ENCODE results near the gene NPIPB8.
"Not testable (repeated sequence)": the region's sequence is repeated elsewhere in the genome, so short reads cannot be mapped to it uniquely, and the experiment has no call there.

Gene NPIPB8

DNA sequence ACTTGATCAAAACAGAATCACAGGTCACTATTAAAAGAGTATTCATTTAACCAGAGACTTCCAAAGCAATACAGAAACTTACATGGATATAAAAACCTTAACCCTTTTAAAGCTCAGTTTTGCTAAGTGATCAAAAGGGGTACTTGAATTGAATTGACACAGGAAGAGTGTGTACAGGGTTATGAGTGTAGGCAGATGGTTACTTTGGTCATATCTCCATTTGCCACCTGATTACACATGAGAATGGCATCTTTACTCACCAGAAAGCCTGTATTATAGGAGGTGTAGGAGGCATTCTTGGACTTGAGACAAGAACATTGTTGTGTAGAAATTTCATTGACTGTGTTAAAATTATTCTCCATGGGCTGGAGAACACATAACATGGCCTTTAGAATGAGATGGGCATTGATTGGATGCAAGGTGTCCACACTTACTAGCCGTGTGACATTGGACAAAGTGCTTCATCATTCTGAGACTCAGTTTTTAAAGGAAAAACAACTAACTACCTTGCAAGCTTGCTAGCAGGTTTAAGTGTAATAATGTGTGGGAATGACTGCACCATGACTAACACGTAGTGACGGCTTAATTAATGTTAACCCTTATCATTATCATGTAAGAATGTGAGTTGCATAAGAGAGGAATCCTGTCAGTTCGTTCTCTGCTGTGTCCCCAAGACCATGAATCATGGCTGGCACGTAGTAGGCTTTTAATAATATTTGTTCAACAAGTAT, 1.6 kb upstream of the NPIPB8 start:
- not testable (repeated sequence) for DNase-seq (ENCODE audit: low spot score)

DNA sequence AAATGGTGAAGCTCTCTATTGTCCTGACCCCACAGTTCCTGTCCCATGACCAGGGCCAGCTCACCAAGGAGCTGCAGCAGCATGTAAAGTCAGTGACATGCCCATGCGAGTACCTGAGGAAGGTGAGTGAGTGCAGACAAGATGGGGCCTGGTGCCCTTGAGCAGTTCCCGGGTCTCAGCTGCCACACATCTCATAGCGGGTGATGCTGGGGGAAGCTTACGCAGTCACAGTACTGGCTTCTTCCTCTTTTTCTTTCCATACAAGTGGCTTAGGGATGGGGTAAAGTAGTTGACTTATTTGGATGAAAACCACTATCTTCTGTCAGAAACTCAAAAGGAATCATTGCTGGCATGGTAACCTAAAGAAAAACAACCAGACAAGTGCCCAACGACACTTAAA, 494 bp downstream of the NPIPB8 start:
- DNase-seq (ENCODE audit: low spot score): not testable (repeated sequence)

- not testable (repeated sequence) for DNase-seq (ENCODE audit: low spot score)
Measured at GRCh38 chr16:28639959-28640358, 2.1 kb downstream of the NPIPB8 start.

DNA sequence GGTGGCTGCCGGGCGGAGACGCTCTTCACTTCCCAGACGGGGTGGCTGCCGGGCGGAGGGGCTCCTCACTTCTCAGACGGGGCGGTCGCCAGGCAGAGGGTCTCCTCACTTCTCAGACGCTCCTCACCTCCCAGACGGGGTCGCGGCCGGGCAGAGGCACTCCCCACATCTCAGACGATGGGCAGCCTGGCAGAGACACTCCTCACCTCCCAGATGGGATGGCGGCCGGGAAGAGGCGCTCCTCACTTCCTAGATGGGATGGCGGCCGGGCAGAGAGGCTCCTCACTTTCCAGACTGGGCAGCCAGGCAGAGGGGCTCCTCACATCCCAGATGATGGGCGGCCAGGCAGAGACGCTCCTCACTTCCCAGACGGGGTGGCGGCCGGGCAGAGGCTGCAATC, 28.4 kb downstream of the NPIPB8 start:
- DNase-seq (ENCODE audit: low spot score): not testable (repeated sequence)

DNA sequence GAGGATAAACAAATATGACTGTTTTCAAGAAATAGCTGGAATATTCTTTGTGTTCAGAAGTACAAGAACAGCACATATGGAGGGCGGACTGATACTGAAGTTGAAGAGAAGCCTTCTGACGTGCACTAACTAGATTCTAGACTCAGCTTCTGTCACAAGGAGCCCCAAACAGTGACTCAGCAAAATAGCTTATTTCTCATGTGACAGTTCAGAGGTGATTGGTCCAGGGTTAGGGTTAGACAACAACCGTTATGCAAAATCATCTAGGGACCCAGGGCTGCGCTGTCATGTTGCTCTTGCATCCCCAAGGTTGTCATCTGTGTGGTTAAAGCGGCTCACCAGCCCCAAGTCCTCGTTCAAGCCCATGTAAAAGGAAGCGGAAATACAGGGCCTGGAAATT, 29.6 kb downstream of the NPIPB8 start:
- DNase-seq (ENCODE audit: low spot score): not testable (repeated sequence)

- not testable (repeated sequence) for DNase-seq (ENCODE audit: low spot score)
Measured at GRCh38 chr16:28668199-28668598, 30.3 kb downstream of the NPIPB8 start.

GRCh38 chr16:28688327-28688952, 50.6 kb downstream of the NPIPB8 start:
- not testable (repeated sequence) for DNase-seq (ENCODE audit: low spot score)

DNA sequence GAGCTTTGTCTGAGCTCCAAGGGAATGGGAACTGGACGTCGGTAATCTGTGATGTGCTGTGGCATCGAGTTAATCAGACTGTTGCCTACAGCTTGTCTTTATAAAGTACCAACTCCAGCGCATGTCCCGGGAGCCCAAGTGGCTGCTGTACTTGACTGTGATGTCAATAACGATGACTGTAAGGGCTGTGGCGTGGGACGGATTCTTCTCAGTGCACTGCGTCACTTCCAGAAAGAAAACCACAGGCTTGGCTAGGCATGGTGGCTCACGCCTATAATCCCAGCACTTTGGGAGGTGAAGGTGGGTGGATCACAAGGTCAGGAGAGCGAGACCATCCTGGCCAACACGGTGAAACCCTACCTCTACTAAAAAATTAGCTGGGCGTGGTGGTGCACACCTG, 51.6 kb downstream of the NPIPB8 start:
- not testable (repeated sequence) for DNase-seq (ENCODE audit: low spot score)

DNA sequence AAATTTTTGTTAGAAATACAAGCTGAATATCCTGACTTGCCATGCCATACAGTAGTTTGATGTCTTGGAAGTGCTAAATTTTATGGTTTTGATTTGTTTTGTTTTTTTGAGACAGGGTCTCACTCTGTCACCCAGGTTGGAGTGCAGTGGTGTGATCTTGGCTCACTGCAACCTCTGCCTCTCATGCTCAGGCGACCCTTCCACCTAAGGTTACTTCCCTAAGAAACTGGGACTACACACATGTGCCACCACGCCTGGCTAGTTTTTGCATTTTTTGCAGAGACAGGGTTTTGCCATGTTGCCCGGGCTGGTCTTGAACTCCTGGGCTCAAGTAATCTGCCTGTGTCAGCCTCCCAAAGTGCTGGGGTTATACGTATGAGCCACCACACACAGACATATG, 53.9 kb downstream of the NPIPB8 start:
- not testable (repeated sequence) for DNase-seq (ENCODE audit: low spot score)

DNA sequence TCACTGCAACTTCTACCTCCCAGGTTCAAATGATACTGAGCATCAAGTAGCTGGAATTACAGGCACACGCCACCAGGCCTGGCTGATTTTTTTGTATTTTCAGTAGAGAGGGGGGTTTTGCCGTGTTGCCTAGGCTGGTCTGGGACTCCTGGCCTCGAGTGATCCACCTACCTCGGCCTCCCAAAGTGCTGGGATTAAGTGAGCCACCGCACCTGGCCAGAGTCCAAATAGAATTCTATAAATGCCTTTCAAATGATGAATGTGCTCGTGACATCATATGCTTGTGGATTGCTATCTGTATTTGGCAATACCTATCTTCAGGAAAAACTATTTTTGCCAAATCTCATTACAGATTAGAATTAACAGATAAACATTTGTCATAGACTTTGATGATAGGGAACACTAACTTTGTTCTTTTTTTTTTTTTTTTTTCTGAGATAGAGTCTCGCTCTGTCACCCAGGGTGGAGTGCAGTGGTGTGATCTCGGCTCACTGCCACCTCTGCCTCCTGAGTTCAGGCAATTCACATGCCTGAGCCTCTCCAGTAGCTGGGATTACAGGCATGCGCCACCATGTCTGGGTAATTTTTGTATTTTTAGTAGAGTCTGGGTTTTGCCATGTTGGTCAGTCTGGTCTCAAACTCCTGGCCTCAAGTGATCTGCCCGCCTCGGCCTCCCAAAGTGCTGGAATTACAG, 55.5 kb downstream of the NPIPB8 start:
- not testable (repeated sequence) for DNase-seq (ENCODE audit: low spot score)

DNA sequence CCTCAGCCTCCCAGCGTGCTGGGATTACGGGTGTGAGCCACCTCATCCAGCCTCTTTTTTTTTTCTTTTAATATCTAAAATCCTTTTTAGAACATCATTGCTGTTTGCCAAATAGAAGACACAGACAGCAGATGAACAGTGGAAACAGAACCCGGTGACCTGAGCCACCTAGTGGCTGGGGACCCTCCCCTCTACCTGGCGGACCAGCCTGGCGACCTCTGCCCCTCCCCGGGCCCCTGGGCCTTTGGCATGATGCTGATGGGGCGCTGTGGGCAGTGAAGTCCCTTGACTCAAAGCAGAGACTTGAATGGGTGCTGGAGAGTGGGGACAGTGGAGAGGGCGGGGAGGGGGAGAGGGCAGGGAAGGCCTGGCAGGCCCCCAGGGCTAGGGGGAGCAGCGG, 61.9 kb downstream of the NPIPB8 start:
- not testable (repeated sequence) for DNase-seq (ENCODE audit: low spot score)

DNA sequence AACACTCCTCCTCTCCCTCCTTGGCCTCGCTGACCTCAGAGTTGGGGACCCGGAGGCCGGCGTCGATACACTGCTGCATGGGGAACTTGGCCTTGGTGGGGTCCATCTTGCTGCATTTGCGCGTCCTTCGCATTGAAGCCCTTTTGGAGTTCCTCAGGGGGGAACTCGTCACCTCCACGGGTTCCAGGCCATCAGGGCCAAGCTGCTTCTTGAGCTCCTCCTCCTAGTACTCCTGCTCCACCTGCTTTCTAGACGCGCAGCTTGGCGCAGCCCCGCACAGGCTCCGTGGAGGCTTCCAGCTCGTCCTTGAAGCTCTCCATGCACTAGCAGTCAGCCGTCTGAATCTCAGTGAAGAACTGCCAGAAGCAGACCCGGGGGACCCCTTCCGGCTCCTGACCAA, 62.5 kb downstream of the NPIPB8 start:
- not testable (repeated sequence) for DNase-seq (ENCODE audit: low spot score)

DNA sequence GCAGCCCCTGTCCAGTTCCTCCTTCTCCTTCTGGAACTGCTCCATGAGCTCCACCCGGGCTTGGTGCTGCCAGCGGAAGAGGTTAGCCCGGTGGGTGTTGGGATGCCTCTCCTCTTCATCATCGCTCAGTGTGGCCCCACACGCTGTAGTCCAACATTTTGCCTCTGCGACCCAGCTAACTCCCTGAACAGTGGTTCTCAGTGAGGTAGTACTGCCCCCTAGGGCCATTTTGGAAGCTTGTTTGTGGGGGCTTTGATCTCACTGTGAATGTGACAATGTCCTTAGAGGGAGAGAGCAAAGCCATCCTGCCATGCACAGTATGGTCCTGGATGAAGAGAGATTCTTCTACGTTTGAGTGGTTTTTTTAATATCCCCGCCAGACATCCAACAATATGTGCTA, 63.5 kb downstream of the NPIPB8 start:
- DNase-seq (ENCODE audit: low spot score): not testable (repeated sequence)

- DNase-seq (ENCODE audit: low spot score): not testable (repeated sequence)
Measured at GRCh38 chr16:28704246-28704645, 66.4 kb downstream of the NPIPB8 start.
